HG03064 (cell line): Measurements from ENCODE around the gene AHDC1.

Experiments
- ATAC-seq: cut with Tn5 transposase; IDR thresholded peaks from one replicate; pipeline ENCODE4 v1.9.1; 2021; ENCODE audit warnings: low read depth; ENCODE audit not compliant: unreplicated experiment

The AHDC1 gene

GRCh38 chr1:27600498-27601175 lies 3.3 kb downstream of the AHDC1 start:
- ATAC-seq: no peak

GRCh38 chr1:27599605-27600497 lies 4.1 kb downstream of the AHDC1 start:
- ATAC-seq: no peak

- ATAC-seq: no peak
Measured at GRCh38 chr1:27598902-27599528, 4.9 kb downstream of the AHDC1 start.

GRCh38 chr1:27598295-27598687 lies 5.7 kb downstream of the AHDC1 start:
- ATAC-seq: no peak

GRCh38 chr1:27597516-27598294 lies 6.2 kb downstream of the AHDC1 start:
- ATAC-seq: no peak

GRCh38 chr1:27596986-27597385 lies 7.0 kb downstream of the AHDC1 start:
- no peak for ATAC-seq

GRCh38 chr1:27596261-27596660 lies 7.7 kb downstream of the AHDC1 start:
- ATAC-seq: no peak

- no peak for ATAC-seq
Measured at GRCh38 chr1:27595597-27595996, 8.3 kb downstream of the AHDC1 start.

- ATAC-seq: no peak
Measured at GRCh38 chr1:27594564-27595510, 9.1 kb downstream of the AHDC1 start.

- ATAC-seq: no peak
Measured at GRCh38 chr1:27593678-27594563, 10.0 kb downstream of the AHDC1 start.

GRCh38 chr1:27592931-27593677 lies 10.8 kb downstream of the AHDC1 start:
- ATAC-seq: no peak

GRCh38 chr1:27592232-27592930 lies 11.6 kb downstream of the AHDC1 start:
- ATAC-seq: no peak

GRCh38 chr1:27591622-27592021 lies 12.3 kb downstream of the AHDC1 start:
- no peak for ATAC-seq

- no peak for ATAC-seq
Measured at GRCh38 chr1:27590917-27591508, 12.9 kb downstream of the AHDC1 start.

- ATAC-seq: no peak
Measured at GRCh38 chr1:27589841-27590426, 14.0 kb downstream of the AHDC1 start.

GRCh38 chr1:27589441-27589840 lies 14.5 kb downstream of the AHDC1 start:
- ATAC-seq: no peak
